IPS DF 4.7 (cell line): Measurements from ENCODE around the gene IGF1R.

Source experiments
- DNase-seq: peaks from one replicate; pipeline ENCODE4 v3.0.0-alpha.2; 2013; ENCODE audit warnings: low spot score; ENCODE audit errors: extremely low read depth

Gene IGF1R

GRCh38 chr15:98703126-98703685 is 54.9 kb downstream of the IGF1R start:
- no peak for DNase-seq

- no peak for DNase-seq
Measured at GRCh38 chr15:98705070-98705469, 56.7 kb downstream of the IGF1R start.

DNA sequence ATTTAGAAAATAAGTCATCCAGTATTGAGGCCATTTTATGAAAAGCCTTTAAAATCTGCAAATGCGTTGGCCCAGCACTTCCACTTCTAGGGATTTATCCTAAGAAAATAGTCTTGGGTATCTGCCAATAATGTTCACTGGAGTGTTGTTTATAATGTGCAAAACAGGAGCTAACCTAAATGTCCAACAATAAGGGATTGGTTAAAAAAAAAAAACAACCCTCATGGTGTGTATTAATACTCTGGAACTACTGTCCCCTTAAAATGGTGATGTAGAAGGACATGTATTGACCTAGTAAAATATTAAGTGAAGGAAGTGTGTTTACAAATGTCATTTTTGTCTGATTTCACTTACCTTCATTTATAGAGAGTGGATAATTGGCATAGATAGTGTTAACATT is 58.0 kb downstream of the IGF1R start:
- no peak for DNase-seq

DNA sequence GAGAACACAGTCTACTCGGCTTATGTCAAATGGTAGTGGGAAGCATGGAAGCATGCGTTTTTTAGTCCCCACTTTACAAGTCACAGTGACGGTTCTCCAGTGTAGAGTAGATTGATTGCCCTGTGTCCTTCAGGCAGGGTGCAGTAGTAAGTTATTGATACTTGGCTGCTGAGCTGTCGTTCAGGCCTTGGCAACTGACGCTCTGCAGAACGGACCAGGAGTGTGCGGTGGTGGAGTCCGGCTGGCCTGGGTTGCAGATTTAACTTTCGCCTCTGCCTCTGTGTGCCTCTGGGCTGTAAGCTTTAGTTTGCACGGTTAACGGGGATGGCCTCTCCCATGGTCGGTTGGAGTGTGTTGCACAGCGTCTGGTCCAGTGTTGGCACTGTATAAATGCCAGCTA is 58.6 kb downstream of the IGF1R start:
- no peak for DNase-seq

DNA sequence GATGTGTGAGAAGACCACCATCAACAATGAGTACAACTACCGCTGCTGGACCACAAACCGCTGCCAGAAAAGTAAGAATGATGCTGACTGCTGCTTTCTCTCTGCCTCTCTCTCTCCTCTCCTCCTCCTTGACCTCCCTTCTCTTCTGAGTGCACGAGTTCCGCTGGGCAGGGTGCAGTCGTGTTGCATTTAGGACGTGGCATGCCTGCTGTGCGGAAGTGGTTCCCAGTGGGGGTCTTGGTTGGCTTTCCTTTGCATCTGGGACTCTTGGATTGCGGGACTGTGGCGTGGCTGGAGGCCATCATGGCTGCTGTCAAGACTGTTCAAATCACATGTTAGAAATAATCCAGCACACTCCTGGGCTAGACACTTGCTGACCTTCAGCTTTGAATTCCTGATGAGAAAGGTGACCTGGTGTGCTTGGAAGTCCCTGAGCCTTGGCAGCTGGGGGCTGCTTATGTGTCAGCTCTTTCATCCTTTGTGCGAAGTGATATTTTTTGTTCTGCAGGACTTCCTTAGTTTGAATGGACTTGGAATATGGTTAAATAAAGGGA is 59.8 kb downstream of the IGF1R start:
- no peak for DNase-seq

- DNase-seq: no peak
Measured at GRCh38 chr15:98711810-98712209, 63.5 kb downstream of the IGF1R start.

DNA sequence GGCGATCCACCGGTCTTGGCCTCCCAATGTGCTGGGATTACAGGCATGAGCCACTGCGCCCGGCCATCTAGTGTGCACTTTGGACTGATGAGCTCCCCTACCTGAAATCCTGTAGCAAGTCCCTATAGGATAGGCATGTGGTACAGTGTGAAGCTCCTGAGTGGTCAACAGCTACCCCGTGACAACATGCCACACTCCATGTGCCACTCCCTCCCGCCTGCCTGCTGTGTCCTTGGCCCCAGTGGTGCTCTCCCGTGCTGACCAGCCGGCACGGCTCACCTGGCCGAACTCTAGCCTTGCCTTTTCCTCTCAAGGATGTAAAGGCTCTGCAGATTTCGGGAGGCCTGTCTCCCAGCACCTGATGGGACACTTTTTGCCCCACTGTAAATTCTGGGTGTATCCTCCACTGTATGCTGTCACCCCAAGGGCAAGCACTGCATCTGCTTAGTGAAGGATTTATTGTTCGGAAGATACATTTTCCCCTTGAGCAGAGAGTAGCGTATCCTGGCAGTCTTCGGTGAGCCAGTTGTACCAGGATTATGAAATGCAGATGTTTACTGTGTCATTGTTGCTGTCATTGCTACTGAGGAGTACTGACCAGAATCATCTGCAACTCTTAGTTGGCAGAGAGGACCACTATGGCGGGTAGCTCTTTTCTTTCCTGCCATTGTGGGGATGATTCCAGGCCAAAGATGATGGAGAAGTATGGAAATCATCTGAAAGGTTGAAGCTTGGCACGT is 64.7 kb downstream of the IGF1R start:
- no peak for DNase-seq

- DNase-seq: no peak
Measured at GRCh38 chr15:98713585-98714001, 65.3 kb downstream of the IGF1R start.

- no peak for DNase-seq
Measured at GRCh38 chr15:98714922-98715321, 66.6 kb downstream of the IGF1R start.

DNA sequence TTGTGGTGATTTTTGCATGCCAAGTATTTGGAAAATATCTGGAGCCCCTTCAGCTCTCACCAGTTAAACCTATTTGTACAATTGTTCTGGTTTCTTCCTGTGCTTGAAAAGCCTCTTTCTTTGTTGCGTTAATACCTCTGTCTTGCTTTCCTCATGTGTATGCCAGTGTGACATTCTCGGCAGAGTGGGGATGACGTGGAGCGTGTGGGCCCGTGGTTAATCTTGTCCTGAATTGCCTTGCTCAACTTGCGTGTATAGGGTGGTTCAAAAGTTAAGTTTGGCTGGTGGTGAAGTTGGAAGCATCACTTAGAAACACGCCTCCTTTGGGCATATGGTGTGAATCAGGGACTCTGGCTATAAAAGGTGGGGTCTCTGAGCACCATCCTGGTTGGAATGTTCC is 67.1 kb downstream of the IGF1R start:
- DNase-seq: no peak

DNA sequence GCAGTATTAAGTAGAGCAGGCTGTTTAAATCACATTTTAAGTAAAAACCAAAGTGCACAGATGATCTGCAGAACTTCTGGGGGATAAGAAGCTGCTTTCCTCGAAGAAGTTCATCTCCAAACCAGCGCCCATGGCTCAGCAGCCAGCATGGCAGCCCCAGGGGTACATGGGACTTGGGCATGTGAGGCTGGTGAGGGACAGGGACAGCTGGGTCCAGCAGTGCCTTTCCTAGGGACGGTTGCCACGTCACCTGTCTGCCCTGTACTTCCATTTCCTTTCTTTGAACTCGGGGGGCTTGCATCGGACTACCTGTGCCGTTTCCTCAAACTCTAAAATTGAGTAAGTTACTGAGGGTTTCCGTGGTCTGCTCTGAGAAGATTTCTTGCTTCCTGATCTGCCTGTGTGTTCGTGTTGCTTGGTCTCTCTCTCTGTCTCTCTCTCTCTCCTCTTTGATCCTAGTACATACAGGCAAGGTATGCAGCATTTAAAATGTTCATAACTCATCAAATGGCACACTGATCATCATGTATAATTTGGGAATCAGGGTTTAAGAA is 67.6 kb downstream of the IGF1R start:
- no peak for DNase-seq

DNA sequence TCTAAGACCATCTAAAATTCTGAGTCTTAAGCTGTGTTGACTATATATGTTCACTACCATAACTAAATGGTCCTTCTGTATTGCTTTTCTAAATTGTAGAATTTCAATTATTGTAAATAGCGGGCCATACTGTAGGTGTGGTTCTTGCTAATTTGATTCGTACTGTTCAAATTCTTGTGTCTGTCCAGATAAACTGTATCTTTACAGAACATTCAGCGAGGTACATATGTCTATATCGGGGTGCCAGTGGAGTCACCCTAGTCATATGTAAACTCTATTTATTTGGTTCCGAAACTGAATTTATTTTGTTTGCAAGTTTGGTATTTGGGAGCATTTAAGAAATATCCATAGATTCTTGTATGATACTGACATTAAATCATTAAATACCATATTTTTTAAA is 69.0 kb downstream of the IGF1R start:
- DNase-seq: no peak

DNA sequence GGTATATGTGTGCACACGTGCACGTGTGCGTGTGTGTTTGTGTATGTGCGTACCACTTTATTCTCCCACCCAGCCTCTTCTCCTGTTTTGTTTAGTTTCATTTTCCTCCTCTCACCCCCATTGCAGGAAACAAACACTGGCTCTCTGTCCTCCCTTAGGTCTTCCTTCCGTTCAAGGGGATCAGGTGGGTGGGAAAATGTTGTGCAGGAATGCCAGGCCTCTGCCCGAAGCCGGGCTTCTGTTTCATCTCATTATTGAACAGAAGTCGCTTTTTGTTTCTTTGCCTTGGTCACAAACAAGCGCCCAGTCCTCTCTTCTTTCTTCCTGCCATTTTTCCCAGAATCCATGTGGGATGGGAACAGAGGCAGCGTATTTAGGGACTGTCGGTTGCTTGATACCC is 69.6 kb downstream of the IGF1R start:
- no peak for DNase-seq

DNA sequence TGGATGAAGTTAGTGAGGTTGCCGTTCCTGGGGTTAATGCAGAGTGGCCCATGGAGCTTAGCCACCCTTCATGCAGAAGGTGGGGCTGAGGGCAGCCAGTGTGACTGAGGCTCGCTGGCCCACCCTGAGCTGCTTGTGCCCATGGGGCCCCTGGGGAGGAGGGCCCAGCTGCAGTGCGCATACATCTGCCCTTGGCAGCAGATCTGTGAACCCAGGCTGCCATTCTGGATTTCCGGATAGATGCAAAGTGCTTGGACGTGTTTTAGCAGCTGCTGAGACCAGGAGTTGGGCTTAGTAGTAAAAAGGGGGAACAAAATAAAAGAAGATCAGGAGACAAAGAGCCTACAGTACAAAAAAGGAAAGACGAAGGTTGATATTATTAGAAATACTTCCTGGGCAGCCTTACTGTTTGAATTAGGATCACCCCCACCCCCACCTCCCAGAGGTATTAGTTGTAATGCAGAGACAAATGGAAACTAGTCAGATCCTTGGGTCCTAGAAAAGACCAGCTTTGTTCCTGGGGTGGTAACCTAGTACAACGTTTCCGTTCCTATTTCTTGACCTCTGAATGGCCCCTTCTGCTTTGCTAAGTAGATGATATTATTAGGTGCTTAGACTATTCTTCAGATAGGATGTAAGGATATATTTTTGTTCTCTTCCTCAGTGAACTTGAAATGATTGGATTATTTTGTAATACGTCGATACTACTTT is 70.2 kb downstream of the IGF1R start:
- no peak for DNase-seq

DNA sequence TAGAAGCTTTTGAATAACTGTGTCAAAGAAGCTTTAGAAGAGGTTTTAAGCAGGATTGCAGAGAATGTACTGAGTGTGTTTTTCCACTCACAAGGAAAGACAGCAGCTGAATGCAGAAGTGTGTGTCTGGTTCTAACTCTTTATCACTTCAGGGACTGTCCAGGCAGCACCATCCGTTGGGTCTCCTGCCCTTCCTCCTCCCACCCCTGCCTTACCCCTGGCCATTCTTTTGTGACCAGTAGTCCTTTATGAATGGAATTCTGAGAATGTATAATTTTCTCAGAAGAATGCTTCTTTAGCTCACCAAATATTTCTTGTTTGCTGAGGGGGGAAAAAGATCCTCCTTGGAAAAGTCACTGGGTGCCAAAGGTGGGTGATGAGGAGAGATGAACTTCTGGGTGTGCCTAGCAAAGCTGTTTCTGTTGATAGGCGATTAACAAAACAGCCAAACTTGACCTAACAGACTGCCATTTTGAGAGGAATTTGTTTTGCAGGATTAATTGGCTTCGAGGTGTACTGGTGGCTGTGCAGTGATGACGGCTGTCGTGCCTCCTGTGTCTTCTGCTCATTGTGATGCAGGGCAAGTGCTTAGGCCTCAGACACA is 70.9 kb downstream of the IGF1R start:
- no peak for DNase-seq

DNA sequence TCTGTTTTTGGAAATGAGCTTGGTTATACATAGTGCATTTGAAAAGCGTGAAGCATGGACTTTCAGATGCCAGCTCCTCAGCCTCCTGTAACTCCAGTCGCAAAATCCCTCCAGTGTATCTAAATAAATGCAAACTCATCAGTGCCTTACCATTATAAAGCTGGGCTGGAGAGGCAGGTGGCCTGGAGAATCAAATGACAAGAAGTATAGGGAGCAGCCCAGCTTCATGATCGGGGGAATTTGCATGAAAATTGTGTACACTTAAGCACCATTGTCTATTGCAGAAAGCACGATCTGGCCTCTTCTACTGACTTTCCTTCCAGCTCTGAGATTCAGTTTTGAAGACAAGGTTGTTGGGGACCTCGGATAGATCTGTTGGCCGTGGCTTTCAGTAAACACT is 71.7 kb downstream of the IGF1R start:
- DNase-seq: no peak

GRCh38 chr15:98720577-98721565 is 72.5 kb downstream of the IGF1R start:
- no peak for DNase-seq

DNA sequence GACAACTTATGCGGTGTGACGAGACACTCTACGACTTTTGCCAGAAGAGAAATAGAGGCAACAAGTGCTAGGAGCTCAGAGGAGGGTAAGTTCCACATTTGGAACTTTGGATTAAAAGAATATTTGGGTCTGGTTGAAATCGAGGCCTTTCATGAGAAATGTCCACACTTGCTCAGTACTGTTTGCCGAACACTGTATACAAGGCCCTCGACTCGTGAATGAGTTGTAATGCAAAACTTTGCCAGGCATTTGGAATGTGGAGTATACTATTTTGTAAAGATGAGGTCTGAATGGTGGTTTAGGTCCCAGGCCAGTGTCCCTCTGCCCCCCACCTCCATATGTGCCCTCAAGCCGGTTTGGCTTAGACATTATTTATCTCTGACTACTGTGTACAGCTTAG is 73.9 kb downstream of the IGF1R start:
- DNase-seq: no peak

GRCh38 chr15:98722645-98723044 is 74.3 kb downstream of the IGF1R start:
- DNase-seq: no peak

DNA sequence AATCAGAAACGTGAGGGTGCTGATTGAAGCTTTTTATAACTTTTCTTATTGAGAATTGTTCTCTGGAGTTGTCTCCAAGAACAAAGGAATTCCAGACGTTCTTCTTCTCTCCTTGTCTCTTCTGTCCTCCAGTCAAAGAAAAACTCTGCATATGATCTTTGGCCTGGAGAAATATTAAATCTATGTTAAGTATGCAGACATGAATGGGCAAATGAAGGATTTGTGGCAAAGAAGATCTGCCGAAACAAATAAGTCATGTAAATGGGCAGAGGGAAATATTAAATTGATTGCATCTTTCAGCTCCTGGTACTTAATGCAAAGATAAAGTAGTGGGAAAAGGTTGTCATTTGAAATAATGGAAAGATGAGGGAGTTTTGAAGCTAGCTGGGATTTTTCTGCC is 74.9 kb downstream of the IGF1R start:
- DNase-seq: no peak

DNA sequence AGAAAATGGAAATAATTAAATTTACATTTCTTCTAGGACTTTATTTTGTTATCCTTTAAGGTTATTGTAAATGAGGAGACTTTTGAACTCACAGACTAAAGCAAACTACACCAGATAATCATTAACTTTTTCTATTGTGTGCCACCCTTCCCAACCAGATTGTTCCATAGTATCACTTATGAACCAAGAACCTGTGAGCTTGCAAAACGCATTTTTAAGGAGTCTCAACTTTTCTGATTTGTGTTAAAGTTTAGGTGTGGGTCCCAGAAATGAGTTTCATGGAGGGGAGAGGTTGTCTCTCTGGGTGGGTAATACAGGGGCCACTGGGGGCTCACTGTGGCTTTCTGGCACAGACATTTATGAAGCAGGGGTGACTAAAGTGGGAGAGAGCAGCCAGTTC is 75.7 kb downstream of the IGF1R start:
- DNase-seq: no peak
